Thyroid gland (tissue), 4 donors: Measurements from ENCODE around the gene GATC. TPM values are rescaled to one million over a fixed set of nuclear protein-coding genes. Genes with fewer than 3 reads are reported as not detected.

ENCODE experiments used
- DNase-seq, 2 donors: peaks; one replicate each; pipeline ENCODE4 v3.0.0-alpha.2; 2019
- H3K27ac ChIP-seq, 3 donors: fragments of 200-600 bp; sonication (generic); 1 replicate in 2 of 3; 2 replicates in 1 of 3; pipeline ENCODE4 v1.5.1; 2016 to 2019; ENCODE audit warnings: mild to moderate bottlenecking in 1 of 3, moderate library complexity in 1 of 3
- H3K27me3 ChIP-seq: fragments of 200-600 bp; sonication (generic); one replicate; pipeline ENCODE4 v1.5.1; 2019
- H3K36me3 ChIP-seq, 2 donors: fragments of 200-600 bp; sonication (generic); one replicate each; pipeline ENCODE4 v1.5.1; 2016 to 2019
- H3K4me1 ChIP-seq, 2 donors: fragments of 200-600 bp; sonication (generic); one replicate each; pipeline ENCODE4 v1.5.1; 2017 to 2019
- H3K4me3 ChIP-seq, 3 donors: fragments of 200-600 bp; sonication (generic); replicated peaks in 1 of 3; 1 replicate in 2 of 3; 2 replicates in 1 of 3; pipeline ENCODE4 v1.5.1; 2016; ENCODE audit warnings: mild to moderate bottlenecking in 1 of 3
- H3K9me3 ChIP-seq: fragments of 200-600 bp; sonication (generic); one replicate; pipeline ENCODE4 v1.5.1; 2017
- POLR2A ChIP-seq, 2 donors: fragments of 450-650 bp; IDR thresholded peaks; one replicate each; pipeline ENCODE4 v1.6.1; 2017; ENCODE audit warnings: antibody characterized with exemption in 2 of 2, mild to moderate bottlenecking in 2 of 2, moderate library complexity in 1 of 2
- whole genome bisulfite sequencing, 2 donors: methylation state at CpG; one replicate each; pipeline ENCODE4 v1.1.5; 2017; 5-methylcytosine and 5-hydroxymethylcytosine counted together
- intact Hi-C: fragments of 100-400 bp; cut with DNase I; formaldehyde crosslinking; loops from one replicate; pipeline ENCODE4 v1.15.1; 2023
- total RNA-seq, 4 donors: library from RNA; depleted of rRNA; stranded (reverse); fragments of >200 nt; gene quantifications; one replicate each; pipeline ENCODE4 v1.2.3, GENCODE V29; 2016
- TF ChIP-seq, protein P1 (sequence below), 6 experiments: fragments of 200-600 bp in 3 of 6; fragments of 450-650 bp in 3 of 6; sonication (generic) in 3 of 6; IDR thresholded peaks; one replicate each; pipeline ENCODE4 v1.5.1; 2016 to 2019; ENCODE audit warnings: antibody characterized with exemption in 6 of 6, mild to moderate bottlenecking in 2 of 6, inconsistent platforms in 1 of 6, moderate library complexity in 1 of 6

GATC gene
- total RNA-seq, 4 donors from 2014 or later, result 32.4 to 38.4 (median 36.6) TPM

DNA sequence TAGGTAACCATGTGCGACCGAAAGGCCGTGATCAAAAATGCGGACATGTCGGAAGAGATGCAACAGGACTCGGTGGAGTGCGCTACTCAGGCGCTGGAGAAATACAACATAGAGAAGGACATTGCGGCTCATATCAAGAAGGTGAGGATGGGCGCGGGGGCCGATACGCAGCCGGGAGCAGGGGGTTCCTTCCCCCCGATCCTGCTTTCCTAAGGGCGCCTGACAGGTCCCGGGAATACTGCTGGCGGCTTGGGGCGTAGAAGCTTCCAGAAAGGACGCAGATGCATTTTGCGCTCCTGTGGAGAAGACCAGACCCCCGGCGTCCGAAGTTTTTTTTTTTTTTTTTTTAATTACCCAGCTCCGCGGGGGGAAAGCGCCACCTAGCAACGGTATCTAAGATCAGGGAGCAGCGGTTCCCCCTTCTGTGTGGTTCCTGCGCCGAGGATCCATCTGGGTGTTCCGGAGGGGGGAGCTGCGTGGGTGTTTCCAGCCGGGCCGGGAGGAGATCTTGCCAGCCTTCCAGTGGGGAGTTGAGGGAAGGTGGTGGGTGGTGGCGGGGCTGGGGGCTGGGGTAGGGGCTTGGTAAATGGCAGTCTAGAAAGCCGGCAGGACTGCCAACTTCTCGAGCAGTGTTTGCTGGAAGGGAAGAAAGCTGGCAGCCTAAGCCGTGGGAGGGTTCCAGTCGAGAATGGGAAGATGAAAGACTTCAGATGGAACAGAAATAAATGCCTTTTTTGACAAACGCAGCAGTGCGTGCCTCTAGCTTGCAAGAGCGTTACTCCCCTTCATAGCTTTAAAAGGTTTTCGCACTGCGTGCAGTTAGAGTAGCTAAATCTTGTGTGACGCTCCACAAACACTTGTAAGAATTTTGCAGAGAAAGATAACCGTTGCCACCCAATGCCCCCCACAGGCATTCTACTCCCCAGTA, 50.4 kb downstream of the GATC start:
- H3K4me1 ChIP-seq, result peaks cover 6 to 11% of the 10 kb centered on the region in 2 donors
- no peaks in the 10 kb centered on the region for H3K9me3 ChIP-seq
- peak; percentile 56 to 69 for DNase-seq
- no peaks in the 10 kb centered on the region for H3K27me3 ChIP-seq
- no peak for TF ChIP-seq POLR2A (IDR thresholded peaks at IDR 0.05)
- TF ChIP-seq, protein P1, sequence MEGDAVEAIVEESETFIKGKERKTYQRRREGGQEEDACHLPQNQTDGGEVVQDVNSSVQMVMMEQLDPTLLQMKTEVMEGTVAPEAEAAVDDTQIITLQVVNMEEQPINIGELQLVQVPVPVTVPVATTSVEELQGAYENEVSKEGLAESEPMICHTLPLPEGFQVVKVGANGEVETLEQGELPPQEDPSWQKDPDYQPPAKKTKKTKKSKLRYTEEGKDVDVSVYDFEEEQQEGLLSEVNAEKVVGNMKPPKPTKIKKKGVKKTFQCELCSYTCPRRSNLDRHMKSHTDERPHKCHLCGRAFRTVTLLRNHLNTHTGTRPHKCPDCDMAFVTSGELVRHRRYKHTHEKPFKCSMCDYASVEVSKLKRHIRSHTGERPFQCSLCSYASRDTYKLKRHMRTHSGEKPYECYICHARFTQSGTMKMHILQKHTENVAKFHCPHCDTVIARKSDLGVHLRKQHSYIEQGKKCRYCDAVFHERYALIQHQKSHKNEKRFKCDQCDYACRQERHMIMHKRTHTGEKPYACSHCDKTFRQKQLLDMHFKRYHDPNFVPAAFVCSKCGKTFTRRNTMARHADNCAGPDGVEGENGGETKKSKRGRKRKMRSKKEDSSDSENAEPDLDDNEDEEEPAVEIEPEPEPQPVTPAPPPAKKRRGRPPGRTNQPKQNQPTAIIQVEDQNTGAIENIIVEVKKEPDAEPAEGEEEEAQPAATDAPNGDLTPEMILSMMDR (IDR thresholded peaks at IDR 0.05), result peak in 1 of 6 experiments; percentile 7
- peak overlapping the region; percentile 63 to 92 (median 80) for H3K4me3 ChIP-seq
- H3K27ac ChIP-seq, result peak overlapping the region; percentile 50 to 93 (median 91)
- H3K36me3 ChIP-seq, result peaks cover 9 to 11% of the 10 kb centered on the region in 2 donors
- 0 to 1% methylated on average over 45 to 46 of the region's 47 CpGs for WGBS, 2 donors
- intact Hi-C loops, result loop anchor here (5.0 kb wide), 1 partner anchor 36 kb away; the partner anchor contains the start of gene RNF10

DNA sequence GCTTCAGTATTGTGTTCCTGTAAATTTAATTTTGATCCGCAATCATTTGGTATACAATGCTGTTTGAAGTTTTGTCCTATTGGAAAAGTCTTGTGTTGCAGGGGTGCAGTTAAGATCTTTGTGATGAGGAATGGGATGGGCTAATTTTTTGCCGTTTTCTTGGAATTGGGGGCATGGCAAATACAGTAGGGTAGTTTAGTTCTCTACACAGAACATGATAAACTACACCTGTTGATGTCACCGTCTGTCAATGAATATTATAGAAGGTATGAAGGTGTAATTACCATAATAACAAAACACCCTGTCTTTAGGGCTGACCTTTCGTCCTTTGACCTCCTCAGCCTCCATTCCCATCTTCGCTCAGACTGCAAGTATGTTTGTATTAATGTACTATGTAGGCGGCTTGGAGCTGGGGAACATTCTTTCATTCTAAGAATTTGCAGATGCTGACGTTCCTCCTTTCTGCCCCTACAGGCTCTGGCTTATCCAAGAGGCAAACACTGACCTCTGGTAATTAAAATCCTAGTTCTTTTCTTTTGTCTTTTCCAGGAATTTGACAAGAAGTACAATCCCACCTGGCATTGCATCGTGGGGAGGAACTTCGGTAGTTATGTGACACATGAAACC, 51.4 kb downstream of the GATC start:
- Histone ChIP-seq H3K36me3 (peaks cover 11% of the 10 kb centered on the region in 2 donors), H3K9me3 (no peaks in the 10 kb centered on the region), H3K4me1 (peaks cover 6 to 11% of the 10 kb centered on the region in 2 donors), H3K27me3 (no peaks in the 10 kb centered on the region), H3K27ac (peak overlapping the region in 1 of 3 donors; percentile 91), H3K4me3 (peak overlapping the region in 2 of 3 donors; percentile 80 to 92)
- DNase-seq, result no peak
- WGBS, 2 donors, result 31 to 42% methylated on average over 9 of the region's 9 CpGs
- intact Hi-C loops, result loop anchor here (5.0 kb wide), 1 partner anchor 35 kb away; the partner anchor contains the start of gene RNF10
- TF ChIP-seq, protein P1 (IDR thresholded peaks at IDR 0.05), result no peak
- no peak for TF ChIP-seq POLR2A (IDR thresholded peaks at IDR 0.05)

DNA sequence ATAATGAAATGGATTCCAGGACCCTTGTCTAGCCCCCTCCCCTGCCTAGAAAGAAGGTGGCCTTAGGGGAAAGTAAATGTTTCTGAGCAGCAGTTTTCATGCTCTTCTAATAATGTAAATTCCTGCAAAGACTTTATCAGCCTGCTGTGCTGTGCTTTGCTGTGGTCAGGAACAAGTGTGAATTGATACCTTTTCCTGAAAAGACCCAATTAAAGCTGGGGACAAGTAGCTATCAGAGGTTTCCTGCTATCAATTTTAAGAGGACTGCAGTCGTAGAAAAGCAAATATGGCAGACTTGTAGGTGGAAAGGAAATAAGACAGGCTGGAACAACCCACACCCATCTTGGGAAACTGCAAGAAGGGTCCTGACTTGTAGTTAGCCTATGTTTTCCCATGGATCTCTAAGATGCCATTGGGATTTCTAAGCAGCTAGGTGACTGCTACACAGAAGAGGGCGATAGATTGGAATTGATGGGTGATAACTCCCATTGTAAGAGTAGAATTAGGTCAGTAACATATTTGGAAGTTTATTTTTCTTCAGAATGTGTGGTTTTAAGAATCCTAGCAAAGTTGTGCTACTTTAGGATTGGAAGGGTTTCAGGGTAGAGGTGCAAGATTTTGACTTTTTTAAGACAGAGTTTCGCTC, 52.7 kb downstream of the GATC start:
- H3K27ac ChIP-seq, result no peak overlapping the region
- no peaks in the 10 kb centered on the region for H3K27me3 ChIP-seq
- TF ChIP-seq, protein P1 (IDR thresholded peaks at IDR 0.05), result no peak
- no peak for TF ChIP-seq POLR2A (IDR thresholded peaks at IDR 0.05)
- H3K4me3 ChIP-seq, result no peak overlapping the region
- H3K9me3 ChIP-seq, result no peaks in the 10 kb centered on the region
- no peak for DNase-seq
- H3K36me3 ChIP-seq, result peaks cover 16 to 23% of the 10 kb centered on the region in 2 donors
- peaks cover 6 to 11% of the 10 kb centered on the region in 2 donors for H3K4me1 ChIP-seq
- intact Hi-C loops, result loop anchor here (5.0 kb wide), 1 partner anchor 33 kb away; the partner anchor contains the start of gene RNF10
- 90 to 94% methylated on average over 3 of the region's 3 CpGs for WGBS, 2 donors

DNA sequence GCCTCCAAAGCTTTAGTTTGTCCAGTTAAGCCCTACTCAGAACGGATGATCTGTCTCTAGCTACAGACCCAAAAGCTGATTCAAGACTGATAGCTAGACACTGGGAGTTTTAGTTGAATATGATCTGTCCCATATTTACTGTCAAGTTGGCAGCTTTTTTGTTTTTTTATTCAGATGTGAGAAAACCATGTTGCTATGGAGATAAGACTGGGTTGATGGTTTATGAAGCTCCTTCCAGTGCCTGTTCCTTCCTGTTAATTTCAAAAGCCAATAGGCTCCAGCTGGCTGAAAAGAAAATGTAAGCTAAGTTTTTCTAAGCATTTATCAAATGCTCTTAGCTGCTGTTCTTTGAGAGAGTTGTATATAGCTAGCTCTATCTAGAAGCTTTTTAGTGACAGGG, 54.3 kb downstream of the GATC start:
- H3K36me3 ChIP-seq, result peaks cover 20 to 29% of the 10 kb centered on the region in 2 donors
- no peak for DNase-seq
- H3K4me3 ChIP-seq, result no peak overlapping the region
- no peak for TF ChIP-seq POLR2A (IDR thresholded peaks at IDR 0.05)
- TF ChIP-seq, protein P1 (IDR thresholded peaks at IDR 0.05), result no peak
- no peaks in the 10 kb centered on the region for H3K9me3 ChIP-seq
- H3K27me3 ChIP-seq, result no peaks in the 10 kb centered on the region
- 83 to 100% methylated on average over 1 of the region's 1 CpG for WGBS, 2 donors
- intact Hi-C loops, result no loop called here
- no peak overlapping the region for H3K27ac ChIP-seq
- H3K4me1 ChIP-seq, result peaks cover 0 to 6% of the 10 kb centered on the region in 2 donors
